NT2/D1 (cell line): ENCODE data around the gene DIAPH2.

Source experiments
- SUZ12 ChIP-seq: IDR thresholded peaks from 2 replicates; pipeline ENCODE4 v1.6.1; 2011; ENCODE audit not compliant: insufficient read length, insufficient read depth; ENCODE audit errors: extremely low read depth
- YY1 ChIP-seq: IDR thresholded peaks from 2 replicates; pipeline ENCODE4 v1.6.1; 2011; ENCODE audit not compliant: insufficient read length, insufficient read depth
- ZNF274 ChIP-seq: IDR thresholded peaks from 2 replicates; pipeline ENCODE4 v1.6.1; 2011; ENCODE audit warnings: mild to moderate bottlenecking, low read depth, low read length

DNA sequence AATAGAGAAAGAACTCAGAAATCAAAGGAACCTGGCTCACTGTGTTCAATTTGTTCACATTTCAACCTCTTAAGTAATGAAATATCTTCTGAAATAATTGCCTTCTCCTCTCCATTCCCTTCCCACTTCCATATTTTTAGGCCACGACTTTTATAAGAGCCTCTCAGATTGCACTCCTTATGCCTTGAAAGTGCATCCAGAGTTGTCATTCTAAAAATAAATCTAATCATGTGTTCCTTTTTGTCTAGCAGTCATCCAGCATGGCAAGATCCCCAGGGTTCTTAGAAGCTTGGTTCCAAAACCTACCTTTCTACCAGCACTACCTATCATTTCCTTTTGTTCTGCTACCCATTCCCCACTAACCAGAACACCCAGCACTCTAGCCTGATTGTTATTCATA, 156.7 kb downstream of the DIAPH2 start:
- TF ChIP-seq YY1 (no peak), SUZ12 (no peak), ZNF274 (no peak)
